Endothelial cell (in vitro differentiated cells): ENCODE measurements around the gene PLK5. TPM values are rescaled to one million over a fixed set of nuclear protein-coding genes. Genes with fewer than 3 reads are reported as not detected.

Source experiments
- DNase-seq: peaks from one replicate; pipeline ENCODE4 v3.0.0; 2021; ENCODE audit warnings: low spot score
- H3K27ac Mint-ChIP-seq: one replicate; pipeline ENCODE4 v1.8.0; 2021; ENCODE audit warnings: mixed read lengths, inconsistent platforms; ENCODE audit not compliant: unreplicated experiment
- H3K27me3 Mint-ChIP-seq: one replicate; pipeline ENCODE4 v1.8.0; 2021; ENCODE audit warnings: mild to moderate bottlenecking, moderate library complexity, mixed read lengths, inconsistent platforms; ENCODE audit not compliant: unreplicated experiment
- H3K36me3 Mint-ChIP-seq: one replicate; pipeline ENCODE4 v1.8.0; 2021; ENCODE audit warnings: mild to moderate bottlenecking, low read depth, mixed read lengths, inconsistent platforms; ENCODE audit not compliant: unreplicated experiment
- H3K4me1 Mint-ChIP-seq: one replicate; pipeline ENCODE4 v1.8.0; 2021; ENCODE audit warnings: mild to moderate bottlenecking, mixed read lengths, inconsistent platforms; ENCODE audit not compliant: unreplicated experiment
- H3K4me3 Mint-ChIP-seq: one replicate; pipeline ENCODE4 v1.8.0; 2021; ENCODE audit warnings: mild to moderate bottlenecking, mixed read lengths, inconsistent platforms; ENCODE audit not compliant: unreplicated experiment
- H3K9me3 Mint-ChIP-seq: one replicate; pipeline ENCODE4 v1.8.0; 2021; ENCODE audit warnings: mixed read lengths, inconsistent platforms; ENCODE audit not compliant: unreplicated experiment
- total RNA-seq: library from RNA; stranded (reverse); fragmentation: NEBNext Ultra II Directional; extraction: Animal tissue kit (Norgen Biotek cat#: 25700); gene quantifications from one replicate; pipeline ENCODE4 v1.2.1, GENCODE V29; 2021; ENCODE audit not compliant: unreplicated experiment
- TF ChIP-seq, protein P1 (sequence below): fragments of 200-600 bp; sonication (generic); IDR thresholded peaks from one replicate; pipeline ENCODE4 v1.5.0; 2021; ENCODE audit warnings: antibody characterized with exemption; ENCODE audit not compliant: unreplicated experiment

The PLK5 gene
- total RNA-seq, 1 donor from 2014 or later = 1.1 TPM

- DNase-seq = no peak
- H3K27ac Mint-ChIP-seq = no peak overlapping the region
- no peaks in the 10 kb centered on the region for H3K9me3 Mint-ChIP-seq
- H3K4me1 Mint-ChIP-seq = peaks cover 8% of the 10 kb centered on the region
- no peak overlapping the region for H3K4me3 Mint-ChIP-seq
- peaks cover 5% of the 10 kb centered on the region for H3K27me3 Mint-ChIP-seq
- peaks cover 10% of the 10 kb centered on the region for H3K36me3 Mint-ChIP-seq
- TF ChIP-seq, protein P1, sequence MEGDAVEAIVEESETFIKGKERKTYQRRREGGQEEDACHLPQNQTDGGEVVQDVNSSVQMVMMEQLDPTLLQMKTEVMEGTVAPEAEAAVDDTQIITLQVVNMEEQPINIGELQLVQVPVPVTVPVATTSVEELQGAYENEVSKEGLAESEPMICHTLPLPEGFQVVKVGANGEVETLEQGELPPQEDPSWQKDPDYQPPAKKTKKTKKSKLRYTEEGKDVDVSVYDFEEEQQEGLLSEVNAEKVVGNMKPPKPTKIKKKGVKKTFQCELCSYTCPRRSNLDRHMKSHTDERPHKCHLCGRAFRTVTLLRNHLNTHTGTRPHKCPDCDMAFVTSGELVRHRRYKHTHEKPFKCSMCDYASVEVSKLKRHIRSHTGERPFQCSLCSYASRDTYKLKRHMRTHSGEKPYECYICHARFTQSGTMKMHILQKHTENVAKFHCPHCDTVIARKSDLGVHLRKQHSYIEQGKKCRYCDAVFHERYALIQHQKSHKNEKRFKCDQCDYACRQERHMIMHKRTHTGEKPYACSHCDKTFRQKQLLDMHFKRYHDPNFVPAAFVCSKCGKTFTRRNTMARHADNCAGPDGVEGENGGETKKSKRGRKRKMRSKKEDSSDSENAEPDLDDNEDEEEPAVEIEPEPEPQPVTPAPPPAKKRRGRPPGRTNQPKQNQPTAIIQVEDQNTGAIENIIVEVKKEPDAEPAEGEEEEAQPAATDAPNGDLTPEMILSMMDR = no peak
Observed at GRCh38 chr19:1481224-1481892, 42.5 kb upstream of the PLK5 start.

DNA sequence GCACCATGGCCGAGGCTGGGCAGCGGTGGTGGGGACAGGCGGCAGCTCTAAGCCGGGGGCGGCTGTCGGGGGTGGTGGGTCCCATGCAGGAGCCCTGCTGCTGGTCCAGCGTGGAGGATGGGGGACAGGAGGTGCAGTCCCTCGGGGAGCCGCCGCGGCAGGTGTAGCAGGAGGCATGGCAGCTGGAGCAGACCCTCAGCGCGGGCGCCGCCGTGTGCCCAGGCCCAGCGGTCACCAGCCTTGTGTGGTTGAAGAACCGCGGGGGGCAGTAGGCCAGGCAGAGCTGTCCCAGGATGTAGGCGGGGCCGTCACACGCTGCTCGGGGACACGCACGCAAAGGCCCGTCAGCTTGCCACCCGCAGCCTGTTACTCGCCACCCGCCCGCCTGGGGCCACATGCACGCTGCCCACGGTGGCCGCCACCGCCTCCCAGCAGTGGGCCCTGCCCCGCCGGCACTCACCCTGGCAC lies 42.0 kb upstream of the PLK5 start:
- no peak for DNase-seq
- peaks cover 10% of the 10 kb centered on the region for H3K36me3 Mint-ChIP-seq
- TF ChIP-seq, protein P1 = no peak
- H3K27ac Mint-ChIP-seq = no peak overlapping the region
- no peak overlapping the region for H3K4me3 Mint-ChIP-seq
- H3K27me3 Mint-ChIP-seq = peaks cover 5% of the 10 kb centered on the region
- H3K9me3 Mint-ChIP-seq = no peaks in the 10 kb centered on the region
- peaks cover 8% of the 10 kb centered on the region for H3K4me1 Mint-ChIP-seq

GRCh38 chr19:1482361-1483130 lies 41.3 kb upstream of the PLK5 start:
- H3K9me3 Mint-ChIP-seq = no peaks in the 10 kb centered on the region

DNA sequence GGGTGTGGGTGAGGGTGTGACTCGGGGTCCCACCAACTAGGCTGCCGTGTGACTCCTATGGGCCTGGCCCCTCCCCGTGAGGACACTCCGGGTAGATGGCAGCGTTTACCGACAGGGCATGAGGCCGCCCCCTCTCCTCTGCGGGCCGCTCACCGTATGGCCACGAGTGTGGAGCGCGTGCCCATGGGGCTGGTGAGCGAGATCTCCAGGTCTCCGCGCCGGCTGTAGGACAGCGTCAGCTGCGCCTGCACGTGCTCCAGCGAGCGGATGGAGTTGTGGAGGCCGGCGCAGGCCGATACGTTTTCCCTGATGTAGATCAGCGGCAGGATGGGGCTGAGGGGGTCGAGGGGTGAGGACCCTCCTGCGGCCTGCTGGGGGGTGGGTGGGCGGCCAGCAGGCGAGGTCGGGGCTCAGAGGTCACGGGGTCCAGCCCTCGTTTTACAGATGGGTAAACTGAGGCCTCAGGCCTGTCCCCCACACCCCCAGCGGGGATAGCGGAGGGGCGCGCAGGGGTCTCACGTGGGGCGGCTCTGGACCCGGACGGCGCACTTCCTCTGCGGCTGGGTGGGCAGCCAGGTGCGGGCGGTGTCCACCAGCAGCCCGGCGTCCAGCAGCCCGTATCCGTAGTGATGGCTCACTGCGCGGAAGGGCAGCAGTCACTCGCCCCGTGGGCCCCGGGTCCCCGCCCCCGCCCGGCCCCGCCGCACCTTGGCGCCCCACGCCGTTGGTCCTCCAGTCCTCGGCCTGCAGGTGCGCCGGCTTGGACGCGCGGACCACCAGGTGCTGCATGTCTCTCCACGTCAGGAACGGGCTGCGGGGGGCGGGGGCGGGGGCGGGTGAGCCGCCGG lies 40.5 kb upstream of the PLK5 start:
- no peaks in the 10 kb centered on the region for H3K9me3 Mint-ChIP-seq
- H3K4me3 Mint-ChIP-seq = no peak overlapping the region
- no peak overlapping the region for H3K27ac Mint-ChIP-seq
- peaks cover 8% of the 10 kb centered on the region for H3K4me1 Mint-ChIP-seq
- H3K27me3 Mint-ChIP-seq = peaks cover 5% of the 10 kb centered on the region
- TF ChIP-seq, protein P1 = no peak
- peaks cover 5% of the 10 kb centered on the region for H3K36me3 Mint-ChIP-seq
- DNase-seq = no peak

More at GRCh38 chr19:1482361-1483130, 41.3 kb upstream of the PLK5 start:
- no peak overlapping the region for H3K27ac Mint-ChIP-seq
- TF ChIP-seq, protein P1 = no peak
- DNase-seq = no peak
- H3K4me1 Mint-ChIP-seq = peaks cover 8% of the 10 kb centered on the region
- no peak overlapping the region for H3K4me3 Mint-ChIP-seq
- H3K27me3 Mint-ChIP-seq = peaks cover 5% of the 10 kb centered on the region
- peaks cover 6% of the 10 kb centered on the region for H3K36me3 Mint-ChIP-seq
